ENCODE measurements around the gene RUSC2. TPM values are rescaled to one million over a fixed set of nuclear protein-coding genes. Genes with fewer than 3 reads are reported as not detected.
A peak's percentile ranks its signal among the peaks of the same experiment; 100 is the strongest.

Gene RUSC2, protein sequence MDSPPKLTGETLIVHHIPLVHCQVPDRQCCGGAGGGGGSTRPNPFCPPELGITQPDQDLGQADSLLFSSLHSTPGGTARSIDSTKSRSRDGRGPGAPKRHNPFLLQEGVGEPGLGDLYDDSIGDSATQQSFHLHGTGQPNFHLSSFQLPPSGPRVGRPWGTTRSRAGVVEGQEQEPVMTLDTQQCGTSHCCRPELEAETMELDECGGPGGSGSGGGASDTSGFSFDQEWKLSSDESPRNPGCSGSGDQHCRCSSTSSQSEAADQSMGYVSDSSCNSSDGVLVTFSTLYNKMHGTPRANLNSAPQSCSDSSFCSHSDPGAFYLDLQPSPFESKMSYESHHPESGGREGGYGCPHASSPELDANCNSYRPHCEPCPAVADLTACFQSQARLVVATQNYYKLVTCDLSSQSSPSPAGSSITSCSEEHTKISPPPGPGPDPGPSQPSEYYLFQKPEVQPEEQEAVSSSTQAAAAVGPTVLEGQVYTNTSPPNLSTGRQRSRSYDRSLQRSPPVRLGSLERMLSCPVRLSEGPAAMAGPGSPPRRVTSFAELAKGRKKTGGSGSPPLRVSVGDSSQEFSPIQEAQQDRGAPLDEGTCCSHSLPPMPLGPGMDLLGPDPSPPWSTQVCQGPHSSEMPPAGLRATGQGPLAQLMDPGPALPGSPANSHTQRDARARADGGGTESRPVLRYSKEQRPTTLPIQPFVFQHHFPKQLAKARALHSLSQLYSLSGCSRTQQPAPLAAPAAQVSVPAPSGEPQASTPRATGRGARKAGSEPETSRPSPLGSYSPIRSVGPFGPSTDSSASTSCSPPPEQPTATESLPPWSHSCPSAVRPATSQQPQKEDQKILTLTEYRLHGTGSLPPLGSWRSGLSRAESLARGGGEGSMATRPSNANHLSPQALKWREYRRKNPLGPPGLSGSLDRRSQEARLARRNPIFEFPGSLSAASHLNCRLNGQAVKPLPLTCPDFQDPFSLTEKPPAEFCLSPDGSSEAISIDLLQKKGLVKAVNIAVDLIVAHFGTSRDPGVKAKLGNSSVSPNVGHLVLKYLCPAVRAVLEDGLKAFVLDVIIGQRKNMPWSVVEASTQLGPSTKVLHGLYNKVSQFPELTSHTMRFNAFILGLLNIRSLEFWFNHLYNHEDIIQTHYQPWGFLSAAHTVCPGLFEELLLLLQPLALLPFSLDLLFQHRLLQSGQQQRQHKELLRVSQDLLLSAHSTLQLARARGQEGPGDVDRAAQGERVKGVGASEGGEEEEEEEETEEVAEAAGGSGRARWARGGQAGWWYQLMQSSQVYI (N-terminal part only)
- total RNA-seq: 116 TPM

DNA sequence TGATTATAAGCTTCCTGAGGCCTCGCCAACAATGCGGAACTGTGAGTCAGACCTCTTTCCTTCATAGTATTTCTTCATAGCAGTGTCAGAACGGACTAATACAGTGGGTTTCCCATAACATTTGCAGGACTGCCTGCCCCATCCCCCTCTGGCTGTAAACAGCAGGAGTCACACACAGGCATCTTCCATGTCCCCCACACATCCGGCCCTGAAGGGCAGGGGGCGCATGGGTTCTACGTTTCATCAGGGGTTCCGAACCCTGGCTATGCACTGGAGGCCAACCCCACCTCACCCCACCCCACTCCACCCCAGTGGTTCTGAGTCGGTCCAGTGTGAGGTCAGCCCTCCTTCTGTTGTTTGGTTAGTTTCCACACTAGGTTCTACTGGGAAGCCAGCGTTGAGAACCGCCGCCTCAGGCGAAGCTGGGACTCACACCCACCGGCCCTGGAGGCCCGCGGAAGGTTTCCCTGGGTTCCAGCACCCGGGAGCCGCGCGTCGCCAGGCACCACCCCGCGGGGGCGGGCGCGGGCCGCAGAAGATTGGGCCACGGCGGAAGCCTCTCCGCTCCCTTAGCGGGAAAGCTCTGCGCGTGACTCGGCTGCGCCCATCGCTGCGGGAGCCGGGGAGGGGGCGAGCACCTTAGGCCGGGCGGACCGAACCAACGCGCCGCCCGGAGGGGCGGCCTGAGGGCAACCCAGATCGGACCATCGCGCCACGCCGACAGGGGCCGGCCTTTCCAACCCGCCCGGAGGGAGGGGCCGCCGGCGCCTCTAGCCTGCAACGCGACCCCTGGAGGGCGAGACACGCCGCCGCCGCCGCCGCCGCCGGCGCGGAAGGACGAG lies at the start of gene RUSC2:
Gene RUSC2 (plus strand): TSS at position 799 of the 842 bp plus-strand sequence. CDS start 56,411 bp downstream, outside the sequence.
- Histone ChIP-seq H3K4me1 (no peaks in the 10 kb centered on the region), H3K27ac (peak within 1 kb of the TSS; percentile 98 to 99), H3K9me3 (peaks cover 0 to 6% of the 10 kb centered on the region in 2 donors), H3K36me3 (no peaks in the 10 kb centered on the region), H3K4me3 (peak within 1 kb of the TSS; percentile 72 to 80), H3K27me3 (no peaks in the 10 kb centered on the region)
- intact Hi-C loops (cut with DNase I): loop anchor here (1.0 to 10.0 kb wide), 10 partner anchors 22 to 445 kb away; partner anchors contain the start of genes HRCT1, SPAAR and TESK1
- TF ChIP-seq, protein P1, sequence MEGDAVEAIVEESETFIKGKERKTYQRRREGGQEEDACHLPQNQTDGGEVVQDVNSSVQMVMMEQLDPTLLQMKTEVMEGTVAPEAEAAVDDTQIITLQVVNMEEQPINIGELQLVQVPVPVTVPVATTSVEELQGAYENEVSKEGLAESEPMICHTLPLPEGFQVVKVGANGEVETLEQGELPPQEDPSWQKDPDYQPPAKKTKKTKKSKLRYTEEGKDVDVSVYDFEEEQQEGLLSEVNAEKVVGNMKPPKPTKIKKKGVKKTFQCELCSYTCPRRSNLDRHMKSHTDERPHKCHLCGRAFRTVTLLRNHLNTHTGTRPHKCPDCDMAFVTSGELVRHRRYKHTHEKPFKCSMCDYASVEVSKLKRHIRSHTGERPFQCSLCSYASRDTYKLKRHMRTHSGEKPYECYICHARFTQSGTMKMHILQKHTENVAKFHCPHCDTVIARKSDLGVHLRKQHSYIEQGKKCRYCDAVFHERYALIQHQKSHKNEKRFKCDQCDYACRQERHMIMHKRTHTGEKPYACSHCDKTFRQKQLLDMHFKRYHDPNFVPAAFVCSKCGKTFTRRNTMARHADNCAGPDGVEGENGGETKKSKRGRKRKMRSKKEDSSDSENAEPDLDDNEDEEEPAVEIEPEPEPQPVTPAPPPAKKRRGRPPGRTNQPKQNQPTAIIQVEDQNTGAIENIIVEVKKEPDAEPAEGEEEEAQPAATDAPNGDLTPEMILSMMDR (IDR thresholded peaks at IDR 0.05): peak; percentile 39 to 60 (median 49)
- peak; percentile 67 to 91 for DNase-seq (ENCODE audit: low spot score in 2 of 2)

DNA sequence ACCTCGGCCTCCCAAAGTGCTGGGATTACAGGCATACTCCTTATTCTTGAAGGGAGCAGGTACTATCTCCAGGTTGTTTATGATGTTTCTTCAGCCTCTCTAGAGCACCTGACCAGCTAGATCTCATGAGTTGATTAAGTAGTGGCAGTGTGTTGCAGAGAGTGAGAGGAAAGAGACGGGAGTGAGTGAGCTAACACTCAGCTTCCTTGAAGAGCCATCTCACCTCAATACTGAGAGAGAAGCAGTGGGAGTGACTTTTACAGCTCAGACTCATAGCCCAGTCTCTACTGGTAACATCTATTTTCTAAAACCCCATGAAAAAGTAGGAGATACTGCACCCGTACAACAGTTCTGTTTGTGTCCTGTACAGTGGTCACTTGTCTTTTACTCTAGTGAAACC lies 43.9 kb upstream of the RUSC2 start:
- H3K27ac ChIP-seq: no peak overlapping the region
- no peak for DNase-seq (ENCODE audit: low spot score in 2 of 2)
- no peak overlapping the region for H3K4me3 ChIP-seq
- H3K4me1 ChIP-seq: no peaks in the 10 kb centered on the region
- no peaks in the 10 kb centered on the region for H3K27me3 ChIP-seq
- H3K36me3 ChIP-seq: no peaks in the 10 kb centered on the region
- TF ChIP-seq, protein P1 (IDR thresholded peaks at IDR 0.05): no peak
- intact Hi-C loops (cut with DNase I): no loop called here
- no peaks in the 10 kb centered on the region for H3K9me3 ChIP-seq

DNA sequence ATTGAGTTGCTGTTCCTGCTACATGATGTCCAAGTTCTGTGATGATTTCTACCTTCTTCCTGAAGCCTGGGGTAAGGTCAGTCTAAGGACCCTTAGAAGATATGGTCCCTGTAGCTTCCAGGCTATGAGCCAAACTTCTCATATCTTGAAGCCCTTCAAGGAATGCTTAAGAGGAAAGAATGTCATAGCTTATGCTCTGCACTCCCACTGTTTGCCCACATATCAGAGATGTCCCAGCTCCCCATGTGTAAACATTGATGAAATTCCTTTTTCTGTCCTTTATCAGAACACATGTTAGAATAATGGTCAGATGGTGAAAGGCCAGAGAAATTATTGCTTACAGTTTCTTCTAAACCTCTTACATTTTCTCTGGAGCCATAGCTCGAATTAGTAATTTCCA lies 41.4 kb upstream of the RUSC2 start:
- H3K4me3 ChIP-seq: no peak overlapping the region
- TF ChIP-seq, protein P1 (IDR thresholded peaks at IDR 0.05): no peak
- no peak overlapping the region for H3K27ac ChIP-seq
- DNase-seq (ENCODE audit: low spot score in 2 of 2): no peak
- no peaks in the 10 kb centered on the region for H3K9me3 ChIP-seq
- intact Hi-C loops (cut with DNase I): no loop called here
- H3K27me3 ChIP-seq: no peaks in the 10 kb centered on the region
- H3K4me1 ChIP-seq: no peaks in the 10 kb centered on the region
- H3K36me3 ChIP-seq: no peaks in the 10 kb centered on the region

DNA sequence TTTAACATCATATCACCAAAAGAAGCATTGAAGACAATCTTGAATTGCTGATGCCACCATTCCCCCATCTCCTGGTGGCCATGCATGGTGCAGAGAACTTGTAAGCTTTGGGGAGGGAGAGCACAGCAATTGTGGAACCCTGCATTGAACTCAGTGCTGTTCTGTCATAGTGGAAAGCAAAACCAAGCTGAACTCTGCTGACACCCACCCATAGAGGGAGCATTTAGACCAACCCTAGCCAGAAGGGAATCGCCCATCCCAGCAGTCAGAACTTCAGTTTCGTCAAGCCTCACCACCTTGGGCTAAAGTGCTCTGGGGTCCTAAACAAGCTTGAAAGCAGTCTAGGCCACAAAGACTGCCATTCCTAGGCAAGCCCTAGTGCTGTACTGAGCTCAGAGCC lies 37.4 kb upstream of the RUSC2 start:
- Histone ChIP-seq H3K4me1 (no peaks in the 10 kb centered on the region), H3K27ac (no peak overlapping the region), H3K36me3 (no peaks in the 10 kb centered on the region), H3K9me3 (no peaks in the 10 kb centered on the region), H3K4me3 (no peak overlapping the region), H3K27me3 (no peaks in the 10 kb centered on the region)
- TF ChIP-seq, protein P1 (IDR thresholded peaks at IDR 0.05): no peak
- intact Hi-C loops (cut with DNase I): no loop called here
- DNase-seq (ENCODE audit: low spot score in 2 of 2): no peak
